ENCODE measurements around the gene ERCC5.
A peak's percentile ranks its signal among the peaks of the same experiment; 100 is the strongest.

The ERCC5 gene

GRCh38 chr13:102846261-102847015, 606 bp downstream of the ERCC5 start:
- DNase-seq: peak; percentile 73

GRCh38 chr13:102847272-102848234, 1.7 kb downstream of the ERCC5 start:
- peak; percentile 72 for DNase-seq

- DNase-seq: no peak
Measured at GRCh38 chr13:102848956-102849355, 3.1 kb downstream of the ERCC5 start.

- DNase-seq: no peak
Measured at GRCh38 chr13:102852556-102852955, 6.7 kb downstream of the ERCC5 start.

GRCh38 chr13:102854675-102855074, 8.8 kb downstream of the ERCC5 start:
- DNase-seq: no peak

GRCh38 chr13:102856557-102856956, 10.7 kb downstream of the ERCC5 start:
- DNase-seq: no peak

GRCh38 chr13:102862624-102863210, 16.9 kb downstream of the ERCC5 start:
- DNase-seq: no peak

- no peak for DNase-seq
Measured at GRCh38 chr13:102863590-102863989, 17.8 kb downstream of the ERCC5 start.

- no peak for DNase-seq
Measured at GRCh38 chr13:102868366-102868936, 22.6 kb downstream of the ERCC5 start.

GRCh38 chr13:102869948-102870676, 24.3 kb downstream of the ERCC5 start:
- no peak for DNase-seq

GRCh38 chr13:102870677-102871415, 25.0 kb downstream of the ERCC5 start:
- peak; percentile 89 for DNase-seq

GRCh38 chr13:102872131-102872530, 26.3 kb downstream of the ERCC5 start:
- DNase-seq: no peak

- no peak for DNase-seq
Measured at GRCh38 chr13:102872531-102872930, 26.7 kb downstream of the ERCC5 start.

- DNase-seq: no peak
Measured at GRCh38 chr13:102873653-102874052, 27.8 kb downstream of the ERCC5 start.

- DNase-seq: no peak
Measured at GRCh38 chr13:102875256-102875655, 29.4 kb downstream of the ERCC5 start.

GRCh38 chr13:102877303-102877702, 31.5 kb downstream of the ERCC5 start:
- no peak for DNase-seq

GRCh38 chr13:102878481-102878880, 32.6 kb downstream of the ERCC5 start:
- DNase-seq: peak; percentile 18

GRCh38 chr13:102879793-102880499, 34.1 kb downstream of the ERCC5 start:
- no peak for DNase-seq

- DNase-seq: no peak
Measured at GRCh38 chr13:102881819-102882686, 36.2 kb downstream of the ERCC5 start.

GRCh38 chr13:102892503-102892902, 46.7 kb downstream of the ERCC5 start:
- no peak for DNase-seq
